Esophagus (tissue), 2 donors: ENCODE data around the gene NRG2. TPM values are rescaled to one million over a fixed set of nuclear protein-coding genes. Genes with fewer than 3 reads are reported as not detected.

Source experiments
- H3K27ac ChIP-seq, 2 donors: one replicate each; pipeline ENCODE4 v1.5.1; 2013; ENCODE audit warnings: low read depth in 2 of 2, mild to moderate bottlenecking in 2 of 2, inconsistent platforms in 1 of 2, low read length in 1 of 2, moderate library complexity in 1 of 2
- H3K27me3 ChIP-seq, 2 donors: one replicate each; pipeline ENCODE4 v1.6.1; 2013; ENCODE audit warnings: low read length in 2 of 2, control low read depth in 1 of 2, mild to moderate bottlenecking in 1 of 2; ENCODE audit not compliant: insufficient read depth in 2 of 2, control insufficient read depth in 1 of 2
- H3K36me3 ChIP-seq, 2 donors: one replicate each; pipeline ENCODE4 v1.6.1; 2013; ENCODE audit warnings: low read length in 1 of 2; ENCODE audit not compliant: control insufficient read depth in 2 of 2, insufficient read depth in 2 of 2
- H3K4me1 ChIP-seq, 2 donors: one replicate each; pipeline ENCODE4 v1.6.1; 2013; ENCODE audit warnings: low read length in 1 of 2; ENCODE audit not compliant: control insufficient read depth in 2 of 2, insufficient read depth in 2 of 2
- H3K4me3 ChIP-seq, 2 donors: one replicate each; pipeline ENCODE4 v1.5.1; 2013; ENCODE audit warnings: low read length in 2 of 2, mild to moderate bottlenecking in 2 of 2, low read depth in 1 of 2, moderate library complexity in 1 of 2
- H3K9me3 ChIP-seq, 2 donors: one replicate each; pipeline ENCODE4 v1.6.1; 2013; ENCODE audit warnings: mild to moderate bottlenecking in 2 of 2, low read depth in 1 of 2, low read length in 1 of 2, moderate library complexity in 1 of 2; ENCODE audit not compliant: control insufficient read depth in 2 of 2, insufficient read depth in 1 of 2
- whole genome bisulfite sequencing, 2 donors: extraction: QIAGEN DNeasy Blood & Tissue Kit; methylation state at CpG; one replicate each; pipeline ENCODE4 v1.1.7; 2013; 5-methylcytosine and 5-hydroxymethylcytosine counted together
- polyA plus RNA-seq, 2 donors: library from polyadenylated mRNA; stranded (reverse); fragments of 200-250 nt; gene quantifications; one replicate each; pipeline ENCODE4 v1.2.3, GENCODE V29; 2013
- donor health status: healthy with polysubstance abuse.
- donor health status: Bipolar disorder and iron deficiency.

Gene NRG2
- polyA plus RNA-seq, 2 donors, result 1.7 to 1.8 TPM

DNA sequence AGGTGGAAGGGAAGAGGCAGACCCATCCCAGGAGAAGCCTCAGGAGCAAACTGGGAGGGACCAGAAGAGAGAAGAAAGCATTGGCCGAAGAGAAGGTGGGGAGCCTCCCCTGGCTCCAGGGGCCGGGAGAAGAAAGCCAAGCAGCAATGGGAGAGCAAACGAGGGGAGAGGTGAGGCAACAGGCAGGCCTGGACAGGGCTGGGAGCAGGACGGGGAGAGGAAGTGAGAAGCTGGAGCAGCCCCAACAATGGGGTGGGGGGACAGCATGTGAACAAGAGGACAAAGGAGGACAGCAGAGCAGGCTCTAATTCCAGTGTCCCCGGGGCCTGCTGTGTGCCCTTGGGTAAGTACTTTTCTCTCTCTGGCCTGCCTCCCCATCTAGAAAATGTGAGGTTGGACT, 132.2 kb downstream of the NRG2 start:
- Histone ChIP-seq H3K9me3 (no peaks in the 10 kb centered on the region), H3K4me3 (no peak overlapping the region), H3K27ac (peak overlapping the region; percentile 24 to 40), H3K4me1 (peaks cover 0 to 4% of the 10 kb centered on the region in 2 donors), H3K27me3 (no peaks in the 10 kb centered on the region), H3K36me3 (no peaks in the 10 kb centered on the region)
- WGBS, 2 donors, result 41 to 53% methylated on average over 5 of the region's 5 CpGs

DNA sequence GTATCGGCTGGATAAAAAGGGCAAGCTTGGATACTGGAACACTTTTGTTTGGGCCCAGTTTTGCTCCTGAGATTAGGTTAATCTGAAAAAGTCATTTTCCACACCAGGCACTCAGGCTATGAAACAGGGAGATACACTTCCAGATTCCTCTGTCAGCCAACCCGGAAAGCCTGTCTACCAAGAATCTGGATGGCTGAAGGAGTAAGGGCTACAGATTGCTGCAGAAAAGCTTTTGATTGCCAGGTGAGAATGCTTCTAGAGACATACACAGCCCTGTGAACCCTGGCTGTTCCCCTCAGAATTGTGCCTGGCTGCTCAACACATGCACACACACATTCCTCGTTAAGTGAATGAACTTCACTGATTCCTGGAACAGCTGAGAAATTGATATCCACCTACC, 133.1 kb downstream of the NRG2 start:
- Histone ChIP-seq H3K27ac (no peak overlapping the region), H3K9me3 (no peaks in the 10 kb centered on the region), H3K4me3 (no peak overlapping the region), H3K36me3 (no peaks in the 10 kb centered on the region), H3K4me1 (peaks cover under 1 to 6% of the 10 kb centered on the region in 2 donors), H3K27me3 (no peaks in the 10 kb centered on the region)
- WGBS, 2 donors, result 57 to 70% methylated on average over 3 of the region's 3 CpGs

DNA sequence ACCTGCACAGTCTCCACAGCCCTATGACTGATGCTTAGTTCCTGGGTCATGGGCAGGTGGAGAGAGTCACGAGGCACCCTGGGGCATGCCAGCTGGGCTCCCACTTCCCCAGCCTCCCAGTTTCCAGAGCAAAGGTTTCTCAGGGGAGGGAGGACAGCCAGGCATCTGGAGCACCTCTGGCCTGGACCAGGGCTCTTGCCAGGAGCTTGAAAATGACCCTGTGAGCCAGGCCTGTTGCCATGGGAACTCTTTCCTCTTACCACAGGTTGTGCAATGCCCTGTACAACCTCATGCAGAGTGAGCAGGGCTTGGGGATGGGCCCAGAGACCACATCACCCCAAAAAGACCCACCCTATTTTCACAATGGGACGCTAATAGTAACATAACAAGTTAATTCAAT, 134.3 kb downstream of the NRG2 start:
- Histone ChIP-seq H3K27me3 (no peaks in the 10 kb centered on the region), H3K4me3 (no peak overlapping the region), H3K9me3 (no peaks in the 10 kb centered on the region), H3K27ac (no peak overlapping the region), H3K4me1 (peaks cover 3 to 14% of the 10 kb centered on the region in 2 donors), H3K36me3 (no peaks in the 10 kb centered on the region)
- 51 to 59% methylated on average over 2 of the region's 2 CpGs for WGBS, 2 donors

DNA sequence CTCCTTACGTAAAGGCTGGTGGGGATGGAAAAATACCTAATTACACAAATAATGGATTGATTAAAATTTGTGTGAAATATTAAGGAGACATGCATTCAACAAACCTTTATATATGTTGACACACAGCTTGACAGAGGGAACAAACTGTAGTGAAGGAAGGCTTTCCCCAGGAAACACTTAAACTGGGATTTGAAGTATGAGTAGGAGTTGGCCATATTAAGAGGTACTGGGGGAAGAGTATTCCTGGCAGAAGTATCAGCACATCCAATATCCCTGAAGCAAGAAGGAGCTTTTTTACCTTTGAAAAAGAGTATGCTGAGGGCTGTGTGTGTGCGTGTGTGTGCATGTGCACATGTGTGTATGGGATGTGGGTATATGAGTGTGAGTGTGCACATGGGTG, 136.4 kb downstream of the NRG2 start:
- H3K36me3 ChIP-seq, result no peaks in the 10 kb centered on the region
- WGBS, 2 donors, result 98 to 99% methylated on average over 2 of the region's 2 CpGs

DNA sequence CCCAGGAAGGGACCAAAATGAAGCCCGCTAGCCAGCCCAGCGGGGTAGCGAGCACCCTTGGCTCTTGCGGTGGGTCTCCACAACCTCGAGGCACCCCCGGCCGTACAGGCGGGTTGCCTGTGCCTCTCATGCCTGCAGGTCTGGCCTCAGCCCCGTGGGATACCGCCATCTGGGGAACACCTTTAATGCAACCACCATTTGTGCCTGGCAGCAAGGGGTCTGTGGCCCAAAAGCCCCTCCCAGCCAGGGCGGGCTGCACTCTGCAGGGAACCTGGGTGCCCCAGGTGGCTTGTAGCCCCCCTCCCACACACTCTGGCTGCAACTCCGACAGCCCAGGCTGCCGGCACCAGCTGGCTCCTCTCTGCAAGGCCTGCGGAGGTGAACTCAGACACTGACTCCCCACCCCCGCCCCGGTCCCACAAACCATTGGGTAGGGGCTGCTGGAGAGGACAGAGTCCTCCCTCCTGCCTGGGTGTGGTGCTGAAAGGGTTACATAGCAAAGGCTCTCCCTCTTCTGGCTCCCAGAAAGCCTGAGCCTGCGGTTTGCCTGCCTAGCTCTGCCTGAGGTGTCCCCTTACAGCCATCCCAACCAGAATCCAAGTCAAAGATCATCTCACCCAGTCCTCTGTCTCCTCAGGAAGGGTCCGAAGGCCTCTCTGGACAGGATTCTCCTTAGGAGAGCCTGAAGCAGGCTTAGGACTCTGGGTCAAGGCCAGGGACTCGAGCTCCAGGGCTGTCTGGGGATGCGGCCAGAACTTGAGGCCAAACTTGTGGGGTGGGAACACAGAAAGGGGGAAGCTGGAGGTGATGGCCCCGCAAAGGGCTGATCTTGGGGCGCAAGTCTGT, 138.1 kb downstream of the NRG2 start:
- Histone ChIP-seq H3K27me3 (no peaks in the 10 kb centered on the region), H3K4me3 (peak overlapping the region; percentile 46 to 50), H3K4me1 (peaks cover 3 to 10% of the 10 kb centered on the region in 2 donors), H3K27ac (no peak overlapping the region), H3K9me3 (no peaks in the 10 kb centered on the region), H3K36me3 (no peaks in the 10 kb centered on the region)
- 16 to 20% methylated on average over 22 of the region's 22 CpGs for WGBS, 2 donors

More for the DNA sequence above, 136.4 kb downstream of the NRG2 start:
- Histone ChIP-seq H3K27me3 (no peaks in the 10 kb centered on the region), H3K4me3 (no peak overlapping the region), H3K4me1 (peaks cover 3 to 14% of the 10 kb centered on the region in 2 donors), H3K27ac (no peak overlapping the region), H3K9me3 (no peaks in the 10 kb centered on the region)

DNA sequence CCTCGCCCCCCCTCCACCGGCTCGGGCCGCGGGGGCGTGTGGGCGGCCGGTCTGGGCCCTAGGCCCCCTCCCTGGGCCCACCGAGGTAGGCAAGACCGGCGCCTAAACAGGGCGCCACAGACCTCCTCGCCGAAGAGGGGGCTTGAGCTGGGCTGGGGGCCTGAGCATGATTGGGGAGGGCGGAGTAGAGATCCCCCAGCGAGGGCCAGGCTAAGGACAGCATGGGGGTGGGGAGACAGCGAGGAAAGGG, 138.6 kb downstream of the NRG2 start:
- peak overlapping the region; percentile 46 to 50 for H3K4me3 ChIP-seq
- H3K4me1 ChIP-seq, result peaks cover 3 to 10% of the 10 kb centered on the region in 2 donors
- no peaks in the 10 kb centered on the region for H3K9me3 ChIP-seq
- 3 to 5% methylated on average over 13 to 17 of the region's 17 CpGs for WGBS, 2 donors
- no peak overlapping the region for H3K27ac ChIP-seq
- H3K27me3 ChIP-seq, result no peaks in the 10 kb centered on the region
- no peaks in the 10 kb centered on the region for H3K36me3 ChIP-seq

DNA sequence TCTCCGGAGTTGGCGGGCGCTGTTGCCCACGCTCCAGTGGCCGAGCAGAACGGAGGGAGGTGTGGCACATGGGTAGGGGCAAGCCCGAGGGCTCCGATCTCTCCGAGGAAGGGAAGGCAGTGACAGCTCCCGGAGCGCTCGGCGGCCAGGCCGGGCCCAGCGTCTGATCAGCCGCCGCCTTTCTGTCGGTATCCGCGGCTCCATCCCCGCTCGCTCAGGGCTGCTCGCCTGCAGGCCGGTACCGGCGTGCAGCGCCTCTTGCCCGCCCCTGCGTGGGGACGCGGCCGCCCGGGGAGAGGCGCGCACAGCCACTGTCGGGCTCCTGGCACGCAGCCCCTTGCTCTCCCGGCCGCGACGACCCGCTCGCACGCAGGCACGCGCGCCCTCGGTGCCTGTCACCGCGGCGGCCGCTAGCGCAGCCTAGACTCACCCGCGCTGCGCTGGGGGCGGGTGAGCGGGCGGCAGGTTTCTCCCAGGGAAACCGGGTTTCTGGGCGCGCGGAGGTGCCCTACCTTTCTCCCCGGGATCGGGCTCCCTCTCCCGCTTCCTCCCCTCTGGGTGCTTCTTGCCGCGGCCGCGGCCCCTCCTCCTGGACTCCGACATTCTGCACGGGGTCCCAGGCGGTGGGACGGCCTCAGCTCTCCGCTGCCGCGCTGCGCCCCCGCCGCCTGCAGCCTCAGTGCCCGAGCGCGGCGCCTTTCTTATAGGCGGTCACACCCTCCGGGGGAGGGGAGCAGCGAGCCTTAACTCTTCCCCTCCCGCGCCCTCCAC, 139.1 kb downstream of the NRG2 start:
- Histone ChIP-seq H3K27ac (no peak overlapping the region), H3K36me3 (no peaks in the 10 kb centered on the region), H3K4me3 (peak overlapping the region; percentile 46 to 50), H3K9me3 (no peaks in the 10 kb centered on the region), H3K27me3 (no peaks in the 10 kb centered on the region), H3K4me1 (peaks cover 3 to 10% of the 10 kb centered on the region in 2 donors)
- WGBS, 2 donors, result 1 to 2% methylated on average over 66 to 89 of the region's 89 CpGs

DNA sequence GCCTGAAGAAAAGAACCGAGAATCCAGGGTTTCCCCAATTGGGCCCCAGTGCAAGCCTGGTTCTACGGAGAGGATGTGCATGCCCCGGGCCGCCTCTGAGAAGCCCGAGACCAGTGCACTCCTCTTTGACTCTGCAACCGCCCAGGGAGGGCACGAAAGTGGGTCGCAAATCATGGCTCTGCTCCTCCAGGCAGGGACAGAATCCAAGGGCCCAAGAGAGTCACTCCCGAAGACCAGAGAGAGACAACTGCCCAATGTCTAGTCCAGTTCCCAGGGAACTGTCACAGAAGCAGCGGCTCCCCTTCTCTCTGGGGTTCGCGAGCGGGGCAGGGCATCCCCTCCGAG, 139.7 kb downstream of the NRG2 start:
- peaks cover 3 to 10% of the 10 kb centered on the region in 2 donors for H3K4me1 ChIP-seq
- no peak overlapping the region for H3K27ac ChIP-seq
- H3K27me3 ChIP-seq, result no peaks in the 10 kb centered on the region
- peak overlapping the region; percentile 46 to 50 for H3K4me3 ChIP-seq
- no peaks in the 10 kb centered on the region for H3K9me3 ChIP-seq
- WGBS, 2 donors, result 13 to 16% methylated on average over 10 to 14 of the region's 14 CpGs
- no peaks in the 10 kb centered on the region for H3K36me3 ChIP-seq

DNA sequence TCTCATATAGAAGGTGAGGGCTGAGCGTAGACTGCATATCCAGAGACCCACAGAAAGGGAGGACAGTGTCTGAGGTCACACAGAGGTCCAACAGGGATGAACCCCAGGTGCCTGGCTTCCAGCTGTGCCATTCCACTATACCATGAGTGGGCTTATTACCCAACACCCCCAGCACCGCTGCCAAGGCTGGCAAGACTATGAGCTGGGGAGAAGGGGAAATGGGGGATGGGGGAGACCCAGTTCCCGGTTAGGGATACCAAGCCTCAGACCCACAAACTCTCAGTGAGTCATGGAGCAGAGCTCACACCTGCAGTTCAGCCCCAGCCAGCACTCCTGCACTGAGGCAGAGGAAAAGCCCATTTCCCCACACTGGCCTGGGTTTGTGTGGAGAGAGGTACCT, 141.1 kb downstream of the NRG2 start:
- Histone ChIP-seq H3K9me3 (no peaks in the 10 kb centered on the region), H3K36me3 (peaks cover 0 to 3% of the 10 kb centered on the region in 2 donors), H3K4me1 (peaks cover 3 to 10% of the 10 kb centered on the region in 2 donors), H3K27me3 (no peaks in the 10 kb centered on the region), H3K27ac (no peak overlapping the region), H3K4me3 (no peak overlapping the region)
- 62 to 64% methylated on average over 3 of the region's 3 CpGs for WGBS, 2 donors

DNA sequence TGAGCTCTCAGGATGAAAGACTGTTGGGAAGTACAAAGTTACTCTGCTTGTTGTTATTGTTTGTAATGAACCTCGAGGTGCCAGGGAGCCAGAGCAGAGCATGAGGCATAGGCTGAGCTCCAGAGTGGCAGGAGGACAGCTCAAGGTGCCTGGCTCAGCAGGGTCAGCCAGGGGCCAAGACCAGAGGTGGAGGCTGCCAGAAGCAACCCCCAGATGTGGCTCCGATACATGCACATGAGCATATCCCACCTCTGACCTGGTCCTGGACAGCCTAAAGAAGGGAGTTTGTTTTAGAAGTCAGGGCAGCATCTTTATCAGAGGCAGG, 141.9 kb downstream of the NRG2 start:
- Histone ChIP-seq H3K4me3 (no peak overlapping the region), H3K27ac (no peak overlapping the region), H3K9me3 (no peaks in the 10 kb centered on the region), H3K4me1 (peaks cover 3 to 12% of the 10 kb centered on the region in 2 donors), H3K36me3 (peaks cover 0 to 3% of the 10 kb centered on the region in 2 donors), H3K27me3 (no peaks in the 10 kb centered on the region)
- WGBS, 2 donors, result 56% methylated on average over 2 of the region's 2 CpGs
